ENCODE results near the gene MPO.
A peak's percentile ranks its signal among the peaks of the same experiment; 100 is the strongest.

The MPO gene

DNA sequence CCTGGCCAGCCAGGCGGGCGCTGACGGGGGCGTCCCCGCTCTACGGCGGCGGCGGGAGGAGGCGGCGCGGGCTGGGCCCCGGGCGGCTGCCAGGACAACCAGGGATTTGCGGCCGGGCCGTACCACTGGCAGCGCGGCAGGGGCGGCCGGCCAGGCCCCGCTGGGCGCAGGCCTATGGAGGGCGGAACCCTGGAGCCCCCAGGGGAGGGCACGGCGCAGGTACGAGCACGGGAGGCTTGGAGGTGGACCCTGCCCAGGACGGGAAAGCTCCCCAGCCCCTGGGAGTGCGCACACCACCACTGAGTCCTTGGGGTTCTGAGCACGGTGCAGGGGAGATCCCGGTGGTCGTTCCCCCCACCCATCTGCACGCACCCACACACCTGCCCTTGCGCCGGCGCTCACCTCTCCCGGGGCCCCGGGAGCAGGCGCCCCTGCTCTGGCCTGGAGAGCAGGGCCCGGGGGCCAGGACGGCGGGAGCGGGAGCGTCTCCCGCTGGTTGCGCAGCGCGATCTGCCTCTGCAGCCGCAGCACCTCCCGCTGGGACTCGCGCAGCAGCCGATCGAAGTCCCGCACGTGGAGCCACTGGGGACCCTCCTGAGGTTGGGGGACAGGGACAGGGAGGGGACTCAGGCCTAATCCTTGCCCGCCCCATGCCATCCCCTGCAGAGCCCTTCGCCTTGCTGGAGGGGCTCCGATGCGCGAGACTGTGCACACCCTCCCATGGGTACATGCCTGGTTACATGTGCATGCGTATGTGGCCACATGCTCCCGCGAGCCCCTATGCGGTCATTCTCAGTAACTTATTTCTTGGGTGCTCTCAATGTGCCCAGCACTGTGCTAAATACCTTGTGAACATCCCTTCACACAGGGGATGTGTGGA lies 43.9 kb upstream of the MPO start:
- H3K9me3 ChIP-seq (replicated peaks; ENCODE audit: low read length), result no peaks in the 10 kb centered on the region
- no peaks in the 10 kb centered on the region for H3K36me3 ChIP-seq (ENCODE audit: insufficient read depth, low read length)
- H3K4me1 ChIP-seq (ENCODE audit: control insufficient read depth, insufficient read depth, low read length), result no peaks in the 10 kb centered on the region
- H3K4me3 ChIP-seq (ENCODE audit: low read length), result peak overlapping the region; percentile 24
- H3K9ac ChIP-seq (ENCODE audit: low read depth, low read length), result no peak overlapping the region
- H3K27me3 ChIP-seq (ENCODE audit: control insufficient read depth, insufficient read depth, low read length), result peaks cover 68% of the 10 kb centered on the region
- H3K4me2 ChIP-seq (ENCODE audit: low read length), result peak overlapping the region; percentile 29

DNA sequence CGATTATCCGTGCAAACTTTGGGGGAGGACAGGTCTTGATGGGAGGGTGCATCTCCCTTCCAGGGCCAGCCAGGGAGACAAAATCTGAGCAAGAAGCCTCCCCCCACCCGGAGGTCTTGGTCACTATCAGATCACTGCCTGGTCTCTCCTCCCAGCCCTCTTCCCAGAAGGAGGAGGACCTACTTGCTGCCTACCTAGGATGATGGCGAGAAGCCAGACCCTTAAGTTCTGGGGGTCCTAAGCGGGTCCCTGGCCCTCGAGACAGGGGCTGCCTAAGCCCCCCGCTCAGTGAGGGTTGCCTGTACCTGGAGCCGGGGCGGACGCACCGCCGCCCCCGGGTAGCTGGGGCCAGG lies 43.3 kb upstream of the MPO start:
- Histone ChIP-seq H3K36me3 (ENCODE audit: insufficient read depth, low read length) (no peaks in the 10 kb centered on the region), H3K4me2 (ENCODE audit: low read length) (no peak overlapping the region), H3K4me1 (ENCODE audit: control insufficient read depth, insufficient read depth, low read length) (no peaks in the 10 kb centered on the region), H3K4me3 (ENCODE audit: low read length) (no peak overlapping the region), H3K9me3 (replicated peaks; ENCODE audit: low read length) (no peaks in the 10 kb centered on the region), H3K9ac (ENCODE audit: low read depth, low read length) (no peak overlapping the region), H3K27me3 (ENCODE audit: control insufficient read depth, insufficient read depth, low read length) (peaks cover 62% of the 10 kb centered on the region)

DNA sequence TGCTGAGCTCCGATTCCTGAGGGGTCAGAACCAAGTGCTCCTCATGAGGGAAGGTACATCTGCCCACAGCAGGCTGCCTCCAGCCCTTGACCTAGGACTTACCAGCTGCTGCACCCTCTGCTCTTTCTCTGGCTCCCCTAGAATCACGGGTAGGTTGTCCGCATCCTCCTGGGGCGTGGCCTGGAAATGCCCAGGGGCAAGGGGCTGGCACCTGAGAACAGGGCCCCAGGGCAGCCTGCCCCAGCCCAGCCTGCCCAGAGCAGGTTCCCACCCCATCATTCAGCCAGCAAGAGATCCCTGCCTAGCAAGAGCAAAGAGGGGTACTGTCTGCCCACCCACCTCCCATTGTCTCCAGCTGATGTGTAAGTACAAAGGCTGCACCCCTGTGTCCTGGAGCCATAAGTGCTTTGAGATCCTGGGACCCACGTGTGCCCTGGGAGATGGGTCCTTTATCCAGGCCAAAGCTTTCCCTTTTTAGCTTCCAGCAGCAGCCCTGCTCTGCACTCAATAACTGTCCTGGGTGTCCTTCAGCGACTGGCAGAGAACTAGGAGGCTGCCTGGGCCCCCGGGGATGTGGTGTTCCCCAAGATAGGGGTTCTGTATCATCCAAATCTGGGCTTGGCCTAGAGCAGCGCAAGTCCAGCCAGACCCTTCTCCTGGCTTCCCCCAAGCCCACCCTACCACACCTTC lies 42.8 kb upstream of the MPO start:
- no peaks in the 10 kb centered on the region for H3K9me3 ChIP-seq (replicated peaks; ENCODE audit: low read length)
- peaks cover 57% of the 10 kb centered on the region for H3K27me3 ChIP-seq (ENCODE audit: control insufficient read depth, insufficient read depth, low read length)
- H3K4me3 ChIP-seq (ENCODE audit: low read length), result no peak overlapping the region
- no peaks in the 10 kb centered on the region for H3K36me3 ChIP-seq (ENCODE audit: insufficient read depth, low read length)
- H3K9ac ChIP-seq (ENCODE audit: low read depth, low read length), result no peak overlapping the region
- H3K4me1 ChIP-seq (ENCODE audit: control insufficient read depth, insufficient read depth, low read length), result no peaks in the 10 kb centered on the region
- no peak overlapping the region for H3K4me2 ChIP-seq (ENCODE audit: low read length)

DNA sequence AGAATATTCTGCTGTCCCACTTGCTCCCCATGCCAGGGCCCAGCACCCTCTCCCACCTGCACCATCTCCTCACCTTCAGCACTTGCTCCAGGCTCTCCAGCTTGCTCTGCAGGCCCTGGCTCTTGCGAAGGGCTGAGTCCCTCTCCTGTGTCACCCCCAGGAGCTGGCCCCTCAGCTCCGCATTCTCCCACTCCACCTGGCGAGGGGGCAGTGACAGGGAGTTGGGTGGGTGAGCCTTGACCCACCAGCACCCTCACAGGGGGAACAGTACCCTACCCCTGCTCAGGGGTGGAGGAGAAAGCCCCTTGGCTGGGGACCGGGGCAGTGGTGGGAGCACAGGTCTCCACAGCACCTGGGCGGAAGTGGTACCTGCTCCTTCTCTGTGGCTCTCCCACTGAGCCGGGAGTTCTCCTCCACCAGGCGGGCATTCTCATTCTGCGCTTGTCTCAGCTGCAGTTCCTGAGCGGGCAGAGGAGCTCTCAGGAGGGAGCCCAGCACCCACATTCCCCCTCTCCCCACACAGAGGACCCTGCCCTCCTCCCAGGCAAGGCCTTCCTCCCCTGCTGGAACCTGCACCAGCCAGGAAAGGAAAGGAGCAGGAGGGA lies 41.9 kb upstream of the MPO start:
- H3K4me2 ChIP-seq (ENCODE audit: low read length), result no peak overlapping the region
- H3K27me3 ChIP-seq (ENCODE audit: control insufficient read depth, insufficient read depth, low read length), result peaks cover 50% of the 10 kb centered on the region
- H3K9me3 ChIP-seq (replicated peaks; ENCODE audit: low read length), result no peaks in the 10 kb centered on the region
- no peak overlapping the region for H3K9ac ChIP-seq (ENCODE audit: low read depth, low read length)
- H3K36me3 ChIP-seq (ENCODE audit: insufficient read depth, low read length), result no peaks in the 10 kb centered on the region
- no peak overlapping the region for H3K4me3 ChIP-seq (ENCODE audit: low read length)
- H3K4me1 ChIP-seq (ENCODE audit: control insufficient read depth, insufficient read depth, low read length), result no peaks in the 10 kb centered on the region

DNA sequence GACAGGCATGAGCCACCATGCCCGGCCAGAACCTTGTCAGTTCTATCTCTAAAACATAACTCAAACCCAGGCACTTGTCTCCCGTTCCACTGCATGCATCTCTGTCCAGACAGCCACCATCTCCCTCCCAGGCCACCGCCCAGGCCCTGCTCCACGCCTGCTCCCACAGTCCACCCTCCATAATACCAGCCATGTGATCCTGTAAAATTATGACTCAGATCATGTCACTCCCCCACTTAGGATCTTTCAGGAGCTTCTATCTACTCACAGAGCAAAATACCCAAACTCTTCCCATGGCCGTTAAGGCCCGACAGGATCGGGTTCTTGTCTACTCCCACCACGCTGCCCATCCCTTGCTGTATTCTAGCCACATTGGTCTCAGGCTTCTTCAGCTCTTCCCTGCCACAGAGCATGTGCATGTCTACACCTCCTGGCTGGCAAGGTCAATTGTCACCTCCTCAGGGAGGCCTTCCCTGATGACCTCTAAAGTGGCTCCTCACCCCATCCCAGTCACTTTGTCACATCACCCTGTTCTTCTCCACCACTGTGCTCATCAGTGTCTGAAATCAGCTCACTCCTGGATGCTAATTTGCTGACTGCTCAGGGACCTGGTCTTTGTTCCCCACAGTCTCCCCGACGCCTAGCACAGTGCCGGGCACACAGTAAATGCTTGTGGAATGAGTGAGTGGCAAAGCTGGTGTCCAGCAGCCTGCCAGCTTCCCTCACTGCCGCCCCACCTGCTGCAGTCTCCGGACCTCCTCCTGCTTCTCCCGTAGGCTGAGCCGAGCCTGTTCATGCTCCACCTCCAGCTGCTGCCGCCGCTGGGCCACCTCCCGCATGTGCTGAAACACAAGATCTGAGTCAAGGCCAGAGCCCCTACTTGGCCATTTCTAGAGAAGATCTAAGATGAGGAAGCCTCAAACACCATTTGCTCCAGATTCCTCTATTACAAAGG lies 41.1 kb upstream of the MPO start:
- Histone ChIP-seq H3K9ac (ENCODE audit: low read depth, low read length) (no peak overlapping the region), H3K27me3 (ENCODE audit: control insufficient read depth, insufficient read depth, low read length) (peaks cover 43% of the 10 kb centered on the region), H3K4me2 (ENCODE audit: low read length) (no peak overlapping the region), H3K4me1 (ENCODE audit: control insufficient read depth, insufficient read depth, low read length) (no peaks in the 10 kb centered on the region), H3K36me3 (ENCODE audit: insufficient read depth, low read length) (no peaks in the 10 kb centered on the region), H3K9me3 (replicated peaks; ENCODE audit: low read length) (no peaks in the 10 kb centered on the region), H3K4me3 (ENCODE audit: low read length) (no peak overlapping the region)

DNA sequence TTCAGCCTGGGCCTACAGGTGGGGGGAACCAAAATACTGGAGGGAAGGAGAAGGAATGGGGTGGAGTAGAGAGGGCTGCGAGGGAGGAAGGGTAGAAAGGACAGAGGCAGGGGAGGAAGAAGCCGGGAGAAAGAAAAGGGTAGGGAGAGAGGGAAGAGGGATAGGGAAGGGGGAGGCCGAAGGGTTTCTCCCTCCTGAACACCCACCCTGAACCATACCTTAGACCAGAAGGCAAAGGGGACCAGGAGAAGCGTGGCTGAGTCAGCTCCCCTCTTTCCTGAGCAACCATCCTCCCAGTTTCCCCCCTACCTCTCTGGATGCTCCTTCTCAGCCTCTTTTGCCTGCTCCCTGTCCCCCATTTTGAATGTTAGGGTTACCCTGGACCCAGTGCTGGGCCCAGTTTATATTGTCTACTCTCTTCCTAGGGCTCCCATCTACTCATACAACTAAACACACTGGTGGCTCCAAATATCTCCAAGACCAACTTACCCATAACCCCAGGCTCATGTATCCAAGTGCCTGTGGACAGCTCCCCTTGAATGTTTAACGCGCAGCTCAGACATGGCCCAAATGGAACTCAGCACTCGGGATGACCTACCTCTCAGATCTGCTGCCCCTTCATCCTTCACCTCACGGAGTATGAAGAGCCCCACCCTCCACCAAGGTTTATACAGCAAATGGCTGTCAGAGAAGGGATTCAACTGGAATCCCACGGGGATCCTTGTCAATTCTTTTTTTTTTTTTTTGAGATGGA lies 40.0 kb upstream of the MPO start:
- peaks cover 32% of the 10 kb centered on the region for H3K27me3 ChIP-seq (ENCODE audit: control insufficient read depth, insufficient read depth, low read length)
- H3K4me2 ChIP-seq (ENCODE audit: low read length), result no peak overlapping the region
- no peaks in the 10 kb centered on the region for H3K4me1 ChIP-seq (ENCODE audit: control insufficient read depth, insufficient read depth, low read length)
- no peaks in the 10 kb centered on the region for H3K9me3 ChIP-seq (replicated peaks; ENCODE audit: low read length)
- H3K9ac ChIP-seq (ENCODE audit: low read depth, low read length), result no peak overlapping the region
- H3K4me3 ChIP-seq (ENCODE audit: low read length), result no peak overlapping the region
- H3K36me3 ChIP-seq (ENCODE audit: insufficient read depth, low read length), result no peaks in the 10 kb centered on the region

DNA sequence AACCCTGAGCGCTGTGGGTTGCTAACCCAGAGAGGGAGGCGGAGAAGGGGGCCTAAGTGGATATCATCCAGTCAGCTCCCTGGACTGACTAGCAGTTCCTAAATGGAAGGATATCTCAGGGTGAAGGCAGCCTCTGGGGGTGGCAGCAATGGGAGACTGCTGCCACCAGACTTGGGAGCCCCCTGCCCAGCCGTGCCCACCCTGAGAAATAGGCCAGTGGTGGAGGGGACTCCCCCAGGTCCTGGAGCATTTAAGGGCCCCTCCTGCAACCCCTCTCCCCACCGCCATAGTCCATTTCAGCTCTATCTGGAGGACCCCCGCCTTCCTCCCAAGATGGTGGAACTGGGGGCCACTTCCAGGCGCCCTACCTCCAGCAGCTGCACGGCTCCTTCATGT lies 39.4 kb upstream of the MPO start:
- no peaks in the 10 kb centered on the region for H3K36me3 ChIP-seq (ENCODE audit: insufficient read depth, low read length)
- no peaks in the 10 kb centered on the region for H3K4me1 ChIP-seq (ENCODE audit: control insufficient read depth, insufficient read depth, low read length)
- H3K9me3 ChIP-seq (replicated peaks; ENCODE audit: low read length), result no peaks in the 10 kb centered on the region
- H3K4me2 ChIP-seq (ENCODE audit: low read length), result no peak overlapping the region
- peaks cover 31% of the 10 kb centered on the region for H3K27me3 ChIP-seq (ENCODE audit: control insufficient read depth, insufficient read depth, low read length)
- H3K4me3 ChIP-seq (ENCODE audit: low read length), result no peak overlapping the region
- no peak overlapping the region for H3K9ac ChIP-seq (ENCODE audit: low read depth, low read length)

DNA sequence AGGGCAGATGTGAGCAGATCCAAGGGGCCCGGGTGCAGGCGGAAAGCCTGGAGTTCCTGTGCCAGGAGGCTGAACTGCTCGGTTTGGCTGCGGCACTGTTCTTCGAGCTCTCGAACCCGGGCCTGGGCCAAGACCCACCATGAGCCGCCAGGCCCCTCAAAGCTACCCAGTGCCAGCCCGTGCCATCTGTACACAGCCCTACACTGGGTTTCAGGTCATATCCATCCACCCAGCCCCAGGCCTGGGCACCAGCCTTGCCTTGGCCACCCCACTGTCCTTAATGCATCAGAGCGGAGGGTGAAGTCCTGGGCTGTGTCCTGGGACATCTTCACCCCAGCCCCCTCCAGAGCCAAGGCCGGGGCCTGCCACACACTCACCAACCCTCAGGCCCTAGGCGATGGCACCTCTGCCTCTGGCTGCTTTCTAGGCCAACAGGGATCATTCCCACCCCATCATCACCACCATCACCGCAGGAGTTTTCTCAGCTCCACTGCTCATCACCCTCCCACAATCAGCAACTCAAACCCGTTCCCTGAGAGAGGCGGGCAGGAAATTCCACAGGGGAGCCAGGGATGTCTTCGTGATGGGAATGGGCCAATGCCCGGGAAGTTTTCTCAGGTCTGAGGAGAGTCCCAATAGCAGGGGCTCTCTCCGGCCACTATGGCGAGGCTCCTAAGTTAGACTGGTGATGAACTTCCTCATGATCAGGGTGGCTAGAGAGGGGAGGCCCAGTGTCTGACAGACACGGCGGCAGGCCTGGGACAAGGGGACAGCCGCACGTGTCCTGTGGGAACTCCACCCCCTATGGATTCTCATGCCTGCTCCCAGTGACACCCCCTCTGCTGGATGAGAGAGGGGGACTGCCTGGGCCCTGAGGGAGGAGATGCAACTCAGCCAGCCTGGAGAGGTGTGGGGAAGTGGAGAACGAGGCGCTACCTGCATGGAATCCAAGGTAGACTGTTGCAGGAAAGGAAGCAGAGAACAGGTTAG lies 38.7 kb upstream of the MPO start:
- H3K9ac ChIP-seq (ENCODE audit: low read depth, low read length), result no peak overlapping the region
- no peaks in the 10 kb centered on the region for H3K4me1 ChIP-seq (ENCODE audit: control insufficient read depth, insufficient read depth, low read length)
- no peak overlapping the region for H3K4me3 ChIP-seq (ENCODE audit: low read length)
- no peaks in the 10 kb centered on the region for H3K9me3 ChIP-seq (replicated peaks; ENCODE audit: low read length)
- H3K36me3 ChIP-seq (ENCODE audit: insufficient read depth, low read length), result no peaks in the 10 kb centered on the region
- H3K27me3 ChIP-seq (ENCODE audit: control insufficient read depth, insufficient read depth, low read length), result peaks cover 27% of the 10 kb centered on the region
- no peak overlapping the region for H3K4me2 ChIP-seq (ENCODE audit: low read length)

DNA sequence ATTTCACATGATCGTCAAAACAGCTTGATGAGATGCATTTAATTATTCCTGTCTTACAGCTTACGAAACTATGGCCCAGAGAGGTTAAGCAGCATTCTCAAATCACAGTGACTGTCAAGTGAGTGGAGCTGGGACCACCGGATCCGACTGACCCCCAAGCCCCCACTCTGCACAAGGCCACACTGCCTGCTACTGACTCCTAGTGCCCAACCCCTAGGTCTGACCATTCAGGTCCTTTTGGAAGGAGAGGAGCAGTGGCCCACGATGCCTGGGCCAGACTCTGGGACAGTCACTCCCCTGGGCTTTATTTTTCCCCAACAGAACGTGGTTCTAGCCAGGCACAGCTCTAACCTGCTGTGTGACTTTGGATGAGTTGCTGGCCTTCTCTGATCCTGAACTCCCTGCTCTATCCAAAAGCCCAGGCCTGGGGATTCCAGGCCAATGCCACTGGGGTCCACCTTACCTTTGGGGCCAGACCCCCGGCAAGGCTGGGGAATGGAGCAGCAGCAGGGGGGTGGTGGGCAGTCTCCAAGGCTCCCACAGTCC lies 38.0 kb upstream of the MPO start:
- no peaks in the 10 kb centered on the region for H3K4me1 ChIP-seq (ENCODE audit: control insufficient read depth, insufficient read depth, low read length)
- peaks cover 26% of the 10 kb centered on the region for H3K27me3 ChIP-seq (ENCODE audit: control insufficient read depth, insufficient read depth, low read length)
- no peak overlapping the region for H3K9ac ChIP-seq (ENCODE audit: low read depth, low read length)
- H3K9me3 ChIP-seq (replicated peaks; ENCODE audit: low read length), result no peaks in the 10 kb centered on the region
- no peaks in the 10 kb centered on the region for H3K36me3 ChIP-seq (ENCODE audit: insufficient read depth, low read length)
- no peak overlapping the region for H3K4me3 ChIP-seq (ENCODE audit: low read length)
- H3K4me2 ChIP-seq (ENCODE audit: low read length), result no peak overlapping the region

Measured in skeletal muscle satellite cell (primary cell).